HG02678 (cell line): ENCODE measurements around the gene LRRFIP2.

ENCODE experiments used
- ATAC-seq: cut with Tn5 transposase; IDR thresholded peaks from one replicate; pipeline ENCODE4 v1.9.1; 2021; ENCODE audit warnings: mild to moderate bottlenecking, moderate library complexity; ENCODE audit not compliant: unreplicated experiment

LRRFIP2 gene

DNA sequence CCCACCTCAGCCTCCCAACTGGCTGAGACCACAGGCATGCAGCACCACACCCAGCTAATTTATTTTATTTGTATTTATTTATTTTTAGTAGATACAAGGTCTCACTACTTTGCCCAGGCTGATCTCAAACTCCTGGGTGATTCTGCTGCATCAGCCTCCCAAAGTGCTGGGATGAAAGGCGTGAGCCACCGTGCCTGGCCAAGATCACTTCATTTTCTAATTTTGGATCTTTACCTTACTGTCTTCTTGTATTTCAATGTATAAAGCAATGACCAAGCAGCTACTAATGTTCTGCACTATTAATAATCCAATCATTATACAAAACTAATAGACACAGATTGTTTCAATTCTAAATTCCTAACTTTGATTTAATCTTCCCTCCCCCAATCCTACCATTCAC lies 56.2 kb downstream of the LRRFIP2 start:
- no peak for ATAC-seq

DNA sequence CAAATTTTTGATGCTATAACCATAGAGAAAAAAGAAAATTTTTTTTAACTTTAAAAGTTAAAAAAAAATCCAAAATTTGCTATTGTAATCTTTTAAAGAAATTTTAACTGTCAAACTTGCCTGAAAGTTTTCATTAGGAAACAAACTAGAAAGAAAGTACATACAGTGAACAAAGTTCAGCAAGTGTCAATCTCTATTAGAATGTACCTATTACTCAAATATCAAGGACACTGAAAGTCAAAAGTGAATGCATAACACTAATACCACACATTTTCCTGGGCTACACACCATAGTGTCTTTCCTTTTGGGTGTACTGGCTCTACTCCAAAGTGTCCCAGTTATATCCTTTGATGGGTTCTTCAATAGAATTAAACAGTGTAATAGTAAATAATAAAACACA lies 56.8 kb downstream of the LRRFIP2 start:
- ATAC-seq, result no peak

DNA sequence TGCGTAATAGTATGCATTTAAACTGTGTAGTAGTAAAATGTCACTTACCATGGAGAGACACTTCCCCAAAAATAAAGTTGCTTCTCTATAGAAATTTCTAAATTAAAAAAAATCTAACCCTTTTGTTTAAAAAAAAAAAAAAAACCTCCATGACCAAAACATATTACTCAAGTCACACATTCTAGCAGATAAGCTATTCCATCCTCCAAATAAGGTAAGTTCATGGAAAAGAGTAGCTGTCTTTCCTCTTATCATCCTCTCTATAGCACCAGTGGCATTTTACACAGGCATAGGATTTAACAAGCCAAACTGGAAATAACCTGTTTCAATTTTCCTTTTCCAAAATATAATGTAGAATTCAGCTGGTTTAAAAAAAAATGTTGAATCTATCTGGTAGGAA lies 57.4 kb downstream of the LRRFIP2 start:
- ATAC-seq, result no peak

DNA sequence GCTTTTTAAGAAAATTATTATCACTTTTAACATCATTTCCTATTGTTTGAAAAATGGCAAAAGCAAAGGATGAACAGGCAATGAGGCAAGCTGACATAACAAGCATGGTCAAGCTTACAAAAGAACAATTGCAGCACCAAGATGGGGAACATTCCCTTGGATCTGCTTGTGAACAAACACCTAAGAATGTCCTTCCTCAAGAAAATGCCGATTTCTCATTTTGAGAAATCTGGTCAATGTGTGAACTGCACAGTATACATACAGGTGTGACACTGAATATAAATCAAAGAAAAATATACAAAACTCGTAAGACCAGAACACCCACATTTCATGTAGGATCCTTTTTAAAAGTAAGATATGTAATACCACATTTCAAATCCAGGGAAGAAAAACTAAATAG lies 58.9 kb downstream of the LRRFIP2 start:
- ATAC-seq, result no peak

DNA sequence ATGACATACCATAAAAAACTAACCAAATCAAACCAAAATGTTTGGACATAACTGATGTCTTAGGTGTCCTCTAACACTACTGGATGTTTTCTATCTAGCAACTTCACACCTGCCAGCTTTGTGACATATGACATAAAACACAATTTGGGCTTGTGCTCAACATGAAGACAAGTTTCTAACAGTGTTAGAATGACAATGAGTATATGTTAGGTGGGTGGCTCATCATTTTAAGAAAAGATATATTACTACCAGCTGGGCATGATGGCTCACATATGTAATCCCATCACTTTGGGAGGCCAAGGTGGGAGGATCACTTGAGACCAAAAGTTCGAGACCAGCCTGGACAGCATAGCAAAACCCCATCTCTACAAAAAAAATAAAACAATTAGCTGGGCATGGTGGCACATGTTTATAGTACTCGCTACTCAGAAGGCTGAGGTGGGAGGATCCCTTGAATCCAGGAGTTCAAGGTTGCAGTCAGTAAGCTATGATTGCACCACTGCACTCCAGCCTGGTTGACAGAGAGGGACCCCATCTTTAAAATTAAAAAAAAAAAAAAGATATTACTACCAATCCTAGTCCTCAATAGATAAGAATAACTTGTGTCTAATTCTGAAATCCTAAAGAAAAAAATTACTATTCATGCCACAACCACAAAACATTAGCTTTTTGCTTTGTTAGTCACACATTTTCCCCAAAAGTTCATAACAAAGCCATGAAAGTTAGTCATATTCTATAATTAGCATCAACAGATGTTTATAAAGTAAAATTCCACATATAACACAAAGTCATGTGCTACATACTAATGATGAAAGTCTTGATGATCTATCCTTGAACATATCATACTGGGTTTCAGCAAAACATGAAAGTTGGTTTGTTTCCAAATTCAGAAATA lies 59.9 kb downstream of the LRRFIP2 start:
- no peak for ATAC-seq

DNA sequence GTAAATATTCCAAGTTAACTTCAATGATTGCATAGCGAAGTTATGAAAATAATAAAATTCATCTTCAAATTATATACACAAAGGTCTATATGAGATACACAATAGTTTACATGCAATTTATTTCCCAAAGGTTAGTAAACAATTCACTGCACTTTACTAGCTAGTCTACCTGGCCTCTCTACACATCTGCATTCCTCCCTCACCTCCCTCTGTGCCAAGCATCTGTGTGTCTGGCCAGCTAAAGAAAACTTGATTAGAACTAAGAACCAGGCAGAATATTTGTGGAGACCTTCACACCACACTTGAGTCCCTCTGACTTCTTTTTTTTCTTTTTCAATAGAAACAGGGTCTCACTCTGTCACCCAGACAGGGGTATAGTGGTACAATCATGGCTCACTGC lies 61.4 kb downstream of the LRRFIP2 start:
- no peak for ATAC-seq

DNA sequence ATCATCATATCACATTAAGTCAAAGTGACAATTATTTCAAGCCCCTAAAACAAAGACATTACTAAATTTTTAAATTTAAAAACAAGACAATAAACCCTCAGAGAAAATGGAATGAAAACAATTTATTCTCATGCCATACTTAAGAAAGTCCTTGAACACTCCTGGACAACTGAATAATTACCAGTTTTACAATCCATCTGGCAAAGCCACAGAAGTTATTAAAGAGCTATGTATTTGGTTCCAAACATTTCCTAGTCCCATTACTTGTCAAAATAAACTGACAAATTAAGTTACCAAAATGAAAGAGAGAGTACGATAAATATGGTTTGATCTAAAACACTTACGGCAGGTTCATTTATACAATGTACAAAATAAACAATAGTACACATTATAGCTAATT lies 63.2 kb downstream of the LRRFIP2 start:
- ATAC-seq, result no peak

DNA sequence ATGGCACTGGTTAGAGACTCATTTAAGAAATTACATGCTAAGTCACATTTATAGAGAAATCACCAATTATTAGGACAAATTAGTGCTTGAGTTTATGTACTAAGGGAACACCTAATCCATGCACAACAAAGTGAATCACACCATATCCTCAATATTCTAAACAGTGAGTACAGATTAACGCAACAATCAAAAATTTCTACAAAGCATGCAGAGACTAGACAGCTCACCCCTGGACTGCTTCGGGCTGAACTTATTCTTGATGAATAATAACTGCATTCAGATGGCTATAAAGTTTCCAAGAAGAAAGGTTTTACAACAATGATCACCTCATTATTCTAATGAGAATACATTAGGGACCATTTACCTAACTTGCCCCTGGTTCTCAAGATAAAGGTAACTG lies 66.5 kb downstream of the LRRFIP2 start:
- no peak for ATAC-seq

DNA sequence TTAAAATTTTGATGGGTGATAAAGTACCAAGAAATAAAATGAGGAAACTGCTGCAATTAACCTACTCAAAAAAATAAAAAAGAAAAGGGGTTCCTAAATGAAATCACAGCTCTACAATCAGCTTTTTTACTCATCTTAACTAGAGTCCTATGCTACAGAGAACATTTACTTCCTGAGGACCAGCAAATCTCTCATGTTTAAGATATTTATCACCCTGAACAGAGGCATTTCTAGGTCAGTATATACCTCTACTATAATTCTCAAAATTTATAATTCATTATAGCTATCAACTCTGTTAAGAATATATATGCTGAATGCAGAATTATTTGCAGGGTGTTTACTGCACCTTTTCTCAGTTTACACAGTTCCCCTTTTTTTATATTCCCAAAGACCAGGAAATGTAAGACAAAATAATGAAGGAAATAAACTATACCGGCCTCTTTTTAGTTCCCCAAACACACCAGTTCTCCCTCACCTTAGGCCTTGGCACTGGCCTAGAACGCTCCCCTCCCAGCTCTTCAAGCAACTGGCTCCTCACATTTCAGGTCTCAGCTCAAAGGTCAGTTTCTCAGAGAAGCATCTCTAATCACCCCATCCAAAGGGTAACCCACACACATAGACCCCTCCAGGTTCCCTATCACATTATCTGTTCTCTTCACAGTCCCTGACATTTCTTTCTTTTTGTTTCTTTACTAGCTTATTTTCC lies 71.1 kb downstream of the LRRFIP2 start:
- ATAC-seq, result no peak

DNA sequence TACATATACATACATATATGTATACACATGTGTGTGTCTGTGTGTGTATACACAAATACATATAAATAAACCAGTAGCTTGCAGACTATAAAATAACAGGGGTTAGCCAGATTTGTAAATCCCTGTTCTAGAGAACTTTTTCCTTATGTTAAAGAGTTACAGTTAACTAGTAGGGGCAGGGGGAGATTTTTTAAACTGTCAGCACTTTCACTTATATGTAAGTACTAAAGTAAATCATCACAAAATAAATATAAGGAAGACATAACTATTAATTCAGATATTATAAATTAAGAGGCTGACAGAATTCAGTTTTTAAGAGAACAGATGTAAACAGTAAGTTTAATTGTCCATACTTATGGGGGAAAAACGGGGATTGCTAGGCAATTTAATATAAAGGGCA lies 74.0 kb downstream of the LRRFIP2 start:
- no peak for ATAC-seq

DNA sequence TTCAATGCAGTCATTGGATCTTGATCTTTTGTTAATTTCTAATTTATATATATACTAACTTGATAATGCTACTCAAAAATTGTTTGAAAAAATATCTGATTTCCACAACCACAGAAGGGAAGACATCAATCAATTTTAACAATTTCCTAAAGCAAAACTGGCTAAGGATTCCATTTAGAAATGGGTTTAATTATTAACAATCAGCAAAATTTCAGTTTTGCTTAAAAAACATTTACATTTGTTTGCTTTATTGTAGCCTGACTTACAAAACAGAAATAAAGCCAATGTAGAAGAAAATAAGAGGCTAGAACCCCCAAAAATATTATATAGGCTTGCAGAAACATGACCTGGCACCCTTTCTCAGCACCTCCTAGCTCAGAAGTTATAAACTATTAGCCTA lies 74.9 kb downstream of the LRRFIP2 start:
- ATAC-seq, result no peak

DNA sequence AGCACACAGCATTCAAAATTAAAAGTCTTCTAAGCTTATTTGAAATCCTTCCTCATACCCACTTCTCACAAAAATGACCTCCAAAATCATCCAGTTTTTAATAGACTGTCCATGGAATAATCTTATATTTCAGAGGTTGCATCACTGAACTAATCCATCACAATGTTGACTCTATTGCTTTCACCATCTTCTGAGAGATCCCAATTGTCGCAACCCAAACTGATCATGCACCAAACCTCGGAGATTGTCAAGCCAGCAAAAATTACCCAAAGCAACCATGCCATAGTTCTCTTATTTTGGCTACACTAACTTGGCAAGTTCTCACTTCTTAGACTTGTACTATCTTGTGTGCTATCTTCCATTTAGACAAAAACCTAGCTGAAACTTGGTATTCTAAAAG lies 75.5 kb downstream of the LRRFIP2 start:
- ATAC-seq, result no peak

DNA sequence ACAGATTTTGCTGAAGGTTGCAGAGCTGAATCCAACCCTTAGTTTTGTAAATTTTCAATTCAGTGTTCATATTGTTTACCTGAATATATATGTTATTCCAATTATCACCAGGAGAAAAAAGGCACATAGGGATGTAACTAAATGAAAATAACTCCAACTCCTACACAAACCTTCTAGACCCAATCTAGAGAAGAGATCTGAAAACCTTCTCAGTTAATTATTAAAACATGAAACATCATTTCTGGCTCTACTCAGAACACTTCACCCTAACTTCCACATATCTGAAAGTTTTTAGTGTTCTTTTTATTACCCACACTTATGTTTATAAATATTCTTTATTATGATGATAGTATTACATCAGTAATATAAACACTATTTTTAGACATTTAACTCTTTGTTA lies 76.6 kb downstream of the LRRFIP2 start:
- no peak for ATAC-seq

DNA sequence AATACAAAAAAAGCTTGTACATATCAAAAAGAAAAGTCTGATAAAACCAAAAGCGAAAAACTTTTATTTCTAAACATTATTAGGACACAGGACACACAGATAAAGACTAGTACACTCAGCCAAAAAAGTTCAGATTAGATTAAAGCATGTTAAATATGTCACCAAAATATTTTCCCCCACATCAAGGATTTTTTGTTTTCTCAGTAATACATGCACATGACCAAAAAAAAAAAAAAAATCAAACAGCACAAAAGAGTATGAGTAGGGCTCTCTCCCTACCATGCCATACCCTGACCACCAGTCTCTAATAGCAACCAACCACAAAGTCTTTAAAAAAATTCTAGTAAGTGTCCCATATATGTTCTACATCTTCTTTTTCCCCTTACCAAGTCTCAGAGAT lies 77.4 kb downstream of the LRRFIP2 start:
- no peak for ATAC-seq

DNA sequence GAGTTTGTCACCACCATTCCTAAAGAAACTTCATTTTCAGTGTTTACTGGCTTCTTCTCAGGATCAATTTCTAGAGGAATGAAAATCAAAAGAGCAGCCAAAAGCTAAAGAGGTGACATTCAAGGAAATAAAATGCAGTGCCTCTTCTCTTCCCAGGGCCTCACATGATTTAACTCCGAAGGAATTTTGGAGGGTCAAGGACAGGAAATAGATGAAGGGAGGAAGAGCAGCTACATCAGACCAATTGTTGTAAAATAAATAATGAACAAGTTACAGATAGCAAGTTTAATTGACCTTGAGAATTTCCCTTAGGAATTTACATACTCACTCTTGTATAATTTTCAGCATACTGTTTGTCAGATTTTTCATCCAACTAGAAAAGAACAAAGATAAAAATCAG lies 78.1 kb downstream of the LRRFIP2 start:
- ATAC-seq, result no peak

DNA sequence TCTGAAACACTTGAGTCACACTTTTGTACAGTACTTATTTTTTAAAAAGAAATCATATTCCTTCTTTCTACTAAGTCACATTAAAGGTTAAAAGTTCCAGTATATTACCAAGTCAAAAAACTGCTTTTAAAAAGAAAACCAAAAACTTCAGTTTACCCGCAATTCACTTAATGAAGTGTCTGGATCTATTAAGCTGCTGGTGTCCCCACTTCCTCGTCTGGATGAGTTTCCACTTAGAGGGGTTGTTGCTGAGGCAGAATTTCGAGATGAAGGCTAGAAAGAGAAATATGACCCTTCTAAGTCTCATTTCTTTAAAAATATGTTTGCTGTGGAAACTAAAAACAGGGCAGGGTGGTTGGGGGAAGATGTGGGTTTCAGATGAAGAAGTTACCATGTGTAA lies 79.7 kb downstream of the LRRFIP2 start:
- ATAC-seq, result no peak

DNA sequence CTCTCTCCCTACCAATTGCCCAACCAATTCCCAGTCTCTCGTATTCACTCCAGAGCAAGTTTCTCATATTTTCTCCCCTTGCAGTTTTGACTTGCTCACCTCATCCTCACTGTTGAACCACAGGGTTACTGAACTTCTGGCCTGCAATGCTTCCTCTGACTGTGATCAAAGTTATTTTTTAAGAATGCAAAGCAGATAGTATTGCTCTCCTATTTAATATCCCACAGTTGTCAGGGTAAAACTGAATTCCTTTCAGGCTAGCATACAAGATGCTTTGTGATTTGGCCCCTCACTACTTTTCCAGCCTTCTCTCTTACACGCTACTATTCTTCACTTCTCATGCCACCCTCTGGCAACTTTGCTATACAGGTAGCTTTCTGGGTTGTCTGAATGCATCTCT lies 80.9 kb downstream of the LRRFIP2 start:
- ATAC-seq, result no peak

DNA sequence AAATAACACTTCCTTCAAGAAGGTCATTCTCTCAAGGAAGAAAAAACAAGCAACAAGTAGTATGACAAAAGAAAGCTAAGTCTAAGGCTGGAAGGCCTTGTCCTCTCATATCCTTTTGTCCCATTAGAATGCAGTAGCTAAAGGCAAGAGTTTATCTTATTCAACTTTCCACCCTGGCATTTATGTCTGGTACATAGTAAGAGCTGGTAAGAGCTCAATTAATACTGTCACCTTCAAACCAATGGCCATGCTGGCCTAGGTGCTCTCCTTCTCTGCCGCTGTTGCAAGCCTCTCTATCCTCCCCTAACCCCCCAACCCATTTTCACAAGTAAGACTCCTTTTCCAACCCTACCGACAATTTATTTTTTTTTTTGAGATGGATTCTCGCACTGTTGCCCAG lies 81.9 kb downstream of the LRRFIP2 start:
- no peak for ATAC-seq

DNA sequence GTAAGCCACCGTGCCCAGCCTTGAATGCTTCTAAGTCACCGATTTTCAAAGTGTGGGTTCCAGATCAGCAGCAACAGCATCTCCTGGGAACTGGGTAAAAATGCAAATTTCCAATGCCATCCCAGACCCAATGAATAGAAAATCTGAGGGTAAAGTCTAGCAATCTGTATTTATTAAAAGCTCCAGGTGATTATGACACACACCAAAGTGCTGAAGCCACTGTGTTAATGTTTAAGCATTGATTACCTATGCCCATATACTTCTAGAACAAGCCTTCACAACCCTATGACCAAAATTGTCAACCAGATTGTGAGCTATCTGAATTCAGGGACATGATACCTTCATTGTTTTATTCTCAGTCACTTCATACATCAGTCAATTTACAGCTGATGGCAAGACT lies 86.5 kb downstream of the LRRFIP2 start:
- no peak for ATAC-seq

DNA sequence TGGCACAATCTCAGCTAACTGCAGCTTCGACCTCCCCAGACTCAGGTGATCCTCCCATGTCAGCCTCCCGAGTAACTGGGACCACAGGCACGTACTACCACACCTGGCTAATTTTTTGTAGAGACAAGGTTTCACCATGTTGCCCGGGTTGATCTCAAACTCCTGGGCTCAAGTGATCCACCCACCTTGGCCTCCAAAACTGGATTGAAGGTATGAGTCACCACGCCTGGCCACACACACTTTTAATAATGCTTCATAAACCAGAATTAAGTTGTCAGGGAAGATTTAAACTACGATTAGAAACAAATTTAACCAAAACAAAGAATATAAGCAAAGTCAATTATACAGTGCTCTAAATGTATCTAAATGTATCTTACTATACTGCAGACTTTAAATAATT lies 87.5 kb downstream of the LRRFIP2 start:
- ATAC-seq, result no peak

DNA sequence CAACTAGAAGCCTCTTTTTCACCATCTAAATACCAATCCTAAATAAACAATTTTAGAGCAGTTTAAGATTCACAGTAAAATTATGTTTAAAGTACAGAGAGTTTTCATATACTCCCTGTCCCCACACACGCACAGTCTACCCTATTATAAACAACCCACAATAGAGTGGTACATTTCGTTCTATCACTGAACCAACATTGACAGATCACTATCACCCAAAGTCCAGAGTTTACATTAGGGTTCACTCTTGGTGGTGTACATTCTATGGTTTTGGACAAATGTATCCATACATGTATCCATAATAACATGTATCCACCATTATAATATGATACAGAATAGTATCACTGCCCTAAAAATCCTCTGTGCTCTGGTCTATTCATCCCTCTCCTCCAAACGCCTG lies 92.1 kb downstream of the LRRFIP2 start:
- no peak for ATAC-seq

DNA sequence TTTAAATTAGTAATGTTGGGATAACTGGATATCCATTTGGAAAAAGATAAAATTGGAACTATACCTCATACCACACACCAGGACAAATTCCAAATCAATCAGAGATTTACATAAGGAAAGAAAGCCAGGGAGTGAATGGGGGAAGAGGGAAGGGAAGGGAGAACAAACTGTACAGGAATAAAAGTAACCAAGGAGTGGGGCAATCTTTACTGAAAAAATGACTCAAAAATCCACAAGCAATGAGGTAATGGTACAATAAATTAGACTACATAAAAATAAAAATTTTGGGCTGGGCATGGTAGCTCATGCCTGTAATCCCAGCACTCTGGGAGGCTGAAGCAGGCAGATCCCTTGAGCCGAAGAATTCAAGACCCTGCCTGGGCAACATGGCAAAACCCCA lies 98.4 kb downstream of the LRRFIP2 start:
- ATAC-seq, result no peak

DNA sequence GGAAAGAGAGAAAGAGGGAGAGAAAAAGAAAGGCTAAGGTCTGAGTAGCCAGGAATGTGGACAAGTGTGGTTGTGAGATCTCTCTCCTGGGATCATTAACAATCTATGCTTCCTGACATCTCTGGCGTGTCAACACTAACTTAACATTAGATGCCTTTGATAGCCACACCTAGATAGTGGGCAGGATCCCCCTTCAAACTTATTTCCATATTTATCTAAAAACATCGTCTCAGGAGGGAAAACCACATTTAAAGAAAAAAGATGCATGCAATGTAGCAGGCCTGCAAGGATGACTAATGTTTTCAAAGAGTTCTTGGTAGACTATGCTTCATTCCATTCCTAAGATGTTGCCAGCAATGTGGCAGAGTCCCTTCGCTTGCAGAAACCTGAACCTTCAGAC lies 100.2 kb downstream of the LRRFIP2 start:
- no peak for ATAC-seq
